HepG2 (cell line): ENCODE measurements around the gene SLC51B. TPM values are rescaled to one million over a fixed set of nuclear protein-coding genes. Genes with fewer than 3 reads are reported as not detected.

Experiments
- ATAC-seq: fragments of 200-7000 bp; cut with Tn5 transposase; 3 replicates; pipeline ENCODE4 v1.9.1; 2020; ENCODE audit warnings: mild to moderate bottlenecking, moderate library complexity
- BruUV-seq: library from RNA; stranded (reverse); fragments of 400-500 nt; replicated peaks from 2 replicates; lab custom pipeline; 2021; lab: Mats Ljungman, UMichigan
- CTCF ChIA-PET: fragments of 300-600 bp; formaldehyde crosslinking; extraction: SDS; loops from one replicate; lab custom pipeline; 2021; ENCODE audit warnings: low total read pairs, inconsistent platforms, low intra/inter-chr PET ratio; lab: Yijun Ruan, JAX
- POLR2A ChIA-PET: fragments of 350-600 bp; sonication (Branson Sonifier 250); formaldehyde crosslinking; loops from one replicate; lab custom pipeline; 2020; ENCODE audit warnings: antibody characterized with exemption, inconsistent platforms; lab: Yijun Ruan, JAX
- DNase-seq: peaks from one replicate; pipeline ENCODE4 v3.0.0-alpha.2; 2015; ENCODE audit warnings: low spot score
- FAIRE-seq: peaks from 3 replicates; lab custom pipeline; 2011; peaks lifted over from hg19 to GRCh38; lab: Jason Lieb, UNC
- H2AFZ ChIP-seq: one replicate; pipeline ENCODE4 v1.6.1; 2011; ENCODE audit warnings: low read length, inconsistent platforms
- H3K27ac ChIP-seq: fragments of 300-600 bp; 3 replicates; pipeline ENCODE4 v1.8.0; 2011; ENCODE audit warnings: mixed run types, mild to moderate bottlenecking, mixed read lengths, low read length, inconsistent platforms; ENCODE audit not compliant: insufficient read depth; ENCODE audit errors: extremely low read length
- H3K27me3 ChIP-seq, 2 experiments: fragments of 200-600 bp in 1 of 2; 2 replicates in 1 of 2; 3 replicates in 1 of 2; pipeline versions ENCODE4 v1.6.0 to v1.8.0; 2011; ENCODE audit warnings: low read length in 2 of 2, mild to moderate bottlenecking in 2 of 2, moderate library complexity in 2 of 2, inconsistent platforms in 1 of 2; ENCODE audit not compliant: insufficient read depth in 2 of 2, control insufficient read depth in 1 of 2
- H3K36me3 ChIP-seq, 2 experiments: fragments of 200-600 bp in 1 of 2; replicated peaks in 1 of 2; 2 replicates in 1 of 2; 3 replicates in 1 of 2; pipeline versions ENCODE4 v1.5.1 to v1.8.0; 2011; ENCODE audit warnings: low read length in 2 of 2, inconsistent platforms in 1 of 2; ENCODE audit not compliant: insufficient read depth in 2 of 2, control insufficient read depth in 1 of 2
- H3K4me1 ChIP-seq: 2 replicates; pipeline ENCODE4 v1.5.1; 2012; ENCODE audit warnings: low read length, inconsistent platforms; ENCODE audit not compliant: insufficient read depth
- H3K4me2 ChIP-seq: 2 replicates; pipeline ENCODE4 v1.6.0; 2011; ENCODE audit warnings: low read depth, low read length, inconsistent platforms
- H3K4me3 ChIP-seq, 3 experiments: fragments of 200-600 bp in 1 of 3; sonication (generic), shearing (Covaris generic) in 1 of 3; replicated peaks in 1 of 3; 2 replicates each; pipeline ENCODE4 v1.5.1; 2011 to 2016; ENCODE audit warnings: low read length in 3 of 3, inconsistent platforms in 2 of 3, low read depth in 2 of 3, mild to moderate bottlenecking in 2 of 3, control low read depth in 1 of 3, mixed read lengths in 1 of 3; ENCODE audit not compliant: insufficient read depth in 1 of 3
- H3K79me2 ChIP-seq: one replicate; pipeline ENCODE4 v1.6.1; 2011; ENCODE audit warnings: low read length, inconsistent platforms; ENCODE audit not compliant: insufficient read depth
- H3K9ac ChIP-seq: 2 replicates; pipeline ENCODE4 v1.6.0; 2011; ENCODE audit warnings: mild to moderate bottlenecking, low read depth, low read length, inconsistent platforms; ENCODE audit not compliant: insufficient read depth
- H3K9me3 ChIP-seq: 2 replicates; pipeline ENCODE4 v1.5.1; 2012; ENCODE audit warnings: mild to moderate bottlenecking, low read length
- H4K20me1 ChIP-seq: 2 replicates; pipeline ENCODE4 v1.6.0; 2011; ENCODE audit warnings: inconsistent platforms, mild to moderate bottlenecking, low read length, moderate library complexity; ENCODE audit not compliant: insufficient read depth
- CCDC6 ChIP-seq: sonication (generic); formaldehyde crosslinking; IDR thresholded peaks from 2 replicates; pipeline ENCODE4 v1.8.1; 2022; ENCODE audit warnings: mild to moderate bottlenecking, missing genetic modification reagents, moderate library complexity
- HDAC6 ChIP-seq: fragments of 200-600 bp; sonication (generic); IDR thresholded peaks from 2 replicates; pipeline ENCODE4 v1.7.0; 2017; ENCODE audit warnings: mild to moderate bottlenecking, antibody characterized with exemption, low read length, low read depth
- POLR2G ChIP-seq: fragments of 200-400 bp; formaldehyde crosslinking; IDR thresholded peaks from 2 replicates; pipeline ENCODE4 v1.6.1; 2018; ENCODE audit warnings: mild to moderate bottlenecking, low read depth, low read length, moderate library complexity
- ZNF121 ChIP-seq: sonication (generic); formaldehyde crosslinking; IDR thresholded peaks from 2 replicates; pipeline ENCODE4 v1.5.0; 2020; ENCODE audit warnings: mild to moderate bottlenecking, missing genetic modification reagents
- ZNF768 ChIP-seq: sonication (generic); formaldehyde crosslinking; IDR thresholded peaks from 2 replicates; pipeline ENCODE4 v1.4.0; 2020; ENCODE audit warnings: missing genetic modification reagents
- WGBS: methylation state at CpG from one replicate; pipeline ENCODE4 v1.1.6; 2017; ENCODE audit warnings: low lambda C conversion rate; 5-methylcytosine and 5-hydroxymethylcytosine counted together
- in situ Hi-C: cut with HindIII; loops from 2 replicates; pipeline ENCODE4 v1.10.0; 2017; ENCODE audit warnings: low pct_unique_long_range_greater_than_20kb; ENCODE audit not compliant: extremely low pct_ligation_motif_present
- intact Hi-C: fragments of 100-400 bp; cut with micrococcal nuclease; formaldehyde crosslinking; loops from one replicate; pipeline ENCODE4 v1.10.0; 2022; ENCODE audit not compliant: unreplicated experiment
- polyA plus RNA-seq, 8 experiments: library from polyadenylated mRNA; depleted of rRNA in 3 of 8; stranded (reverse) in 7 of 8; unstranded in 1 of 8; fragments of >200 nt; fragmentation: Illumina TruSeq in 4 of 8; extraction: Trizol in 4 of 8; gene quantifications; 2 replicates each; pipeline versions ENCODE4 v1.2.1 to v1.2.3, GENCODE V29; 2011 to 2016; ENCODE audit warnings: low read depth in 4 of 8, missing spikeins in 1 of 8, mixed read lengths in 1 of 8; ENCODE audit not compliant: insufficient read depth in 1 of 8
- total RNA-seq, 5 experiments: library from RNA; depleted of rRNA; stranded (reverse); fragments of >200 nt; fragmentation: Illumina TruSeq; extraction: Trizol; gene quantifications; 2 replicates each; pipeline ENCODE4 v1.2.3, GENCODE V29; 2016; ENCODE audit warnings: low read depth in 1 of 5
- TF ChIP-seq, protein P1 (sequence below): sonication (generic); formaldehyde crosslinking; IDR thresholded peaks from 2 replicates; pipeline ENCODE4 v1.5.0; 2020; ENCODE audit warnings: mild to moderate bottlenecking, missing genetic modification reagents
- TF ChIP-seq, protein P2 (sequence below): sonication (generic); formaldehyde crosslinking; IDR thresholded peaks from 2 replicates; pipeline ENCODE4 v1.4.0; 2020; ENCODE audit warnings: missing genetic modification reagents

The SLC51B gene
- total and polyA plus RNA-seq, 2 of the 13 experiments (the other 11 are each of a cell fraction or from before 2014, with no cell fraction given), result 14.9 to 17.1 TPM

DNA sequence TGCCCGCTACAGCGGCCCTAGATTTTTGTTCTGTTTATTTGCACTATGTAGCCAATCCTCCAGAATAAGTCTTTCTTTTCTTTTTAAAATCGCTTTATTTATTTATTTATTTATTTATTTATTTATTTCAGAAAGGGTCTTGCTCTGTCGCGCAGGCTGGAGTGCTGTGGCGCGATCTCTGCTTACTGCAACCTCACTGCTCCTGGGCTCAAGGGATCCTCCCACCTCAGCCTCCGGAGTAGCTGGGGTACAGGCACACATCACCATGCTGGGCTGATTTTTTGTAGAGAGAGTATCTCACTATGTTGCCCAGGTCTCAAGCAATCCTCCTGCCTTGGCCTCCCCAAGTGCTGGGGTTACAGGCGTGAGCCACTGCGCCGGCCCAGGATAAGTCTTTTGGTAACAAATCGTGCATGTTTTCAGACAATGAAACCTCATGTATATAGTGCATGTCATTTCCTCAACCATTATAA, 15.4 kb upstream of the SLC51B start:
- no peak for FAIRE-seq

More for the DNA sequence above, 15.4 kb upstream of the SLC51B start:
- Histone ChIP-seq H3K36me3 (peaks cover 5 to 15% of the 10 kb centered on the region in 2 experiments; a peak in 3 of 5 replicates), H2AFZ (no peak overlapping the region), H3K27me3 (no peaks in the 10 kb centered on the region; a peak in 1 of 5 replicates), H3K4me1 (peaks cover 58% of the 10 kb centered on the region), H3K79me2 (peaks cover 15% of the 10 kb centered on the region), H4K20me1 (no peaks in the 10 kb centered on the region), H3K4me3 (peak overlapping the region; percentile 89 to 97 (median 95); a peak in 3 of 6 replicates), H3K4me2 (peak overlapping the region; percentile 85), H3K9me3 (no peaks in the 10 kb centered on the region), H3K27ac (no peak overlapping the region), H3K9ac (no peak overlapping the region)
- in situ Hi-C loops (loop anchor here (10.0 kb wide), 2 partner anchors 55 to 265 kb away; partner anchors contain the start of gene RNU5A-1), intact Hi-C loops (loop anchor here (5.0 to 10.0 kb wide), 2 partner anchors 155 to 268 kb away; partner anchors contain the start of genes CLPX and RNU5A-1)
- no TSS peak for BruUV-seq
- DNase-seq, result no peak
- no peak for ATAC-seq
- ChIA-PET POLR2A (no interaction called here), CTCF (interaction anchor here (0.9 kb wide), 1 partner anchor 24 kb away, joined by 3 read pairs; no protein-coding TSS in a partner anchor)
- no peak for TF ChIP-seq HDAC6
- TF ChIP-seq POLR2G, result no peak
- TF ChIP-seq, protein P1, sequence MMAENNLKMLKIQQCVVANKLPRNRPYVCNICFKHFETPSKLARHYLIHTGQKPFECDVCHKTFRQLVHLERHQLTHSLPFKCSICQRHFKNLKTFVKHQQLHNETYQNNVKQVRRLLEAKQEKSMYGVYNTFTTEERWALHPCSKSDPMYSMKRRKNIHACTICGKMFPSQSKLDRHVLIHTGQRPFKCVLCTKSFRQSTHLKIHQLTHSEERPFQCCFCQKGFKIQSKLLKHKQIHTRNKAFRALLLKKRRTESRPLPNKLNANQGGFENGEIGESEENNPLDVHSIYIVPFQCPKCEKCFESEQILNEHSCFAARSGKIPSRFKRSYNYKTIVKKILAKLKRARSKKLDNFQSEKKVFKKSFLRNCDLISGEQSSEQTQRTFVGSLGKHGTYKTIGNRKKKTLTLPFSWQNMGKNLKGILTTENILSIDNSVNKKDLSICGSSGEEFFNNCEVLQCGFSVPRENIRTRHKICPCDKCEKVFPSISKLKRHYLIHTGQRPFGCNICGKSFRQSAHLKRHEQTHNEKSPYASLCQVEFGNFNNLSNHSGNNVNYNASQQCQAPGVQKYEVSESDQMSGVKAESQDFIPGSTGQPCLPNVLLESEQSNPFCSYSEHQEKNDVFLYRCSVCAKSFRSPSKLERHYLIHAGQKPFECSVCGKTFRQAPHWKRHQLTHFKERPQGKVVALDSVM, result peak; percentile 7; the same call in 1 of the 2 replicates
- TF ChIP-seq, protein P2, sequence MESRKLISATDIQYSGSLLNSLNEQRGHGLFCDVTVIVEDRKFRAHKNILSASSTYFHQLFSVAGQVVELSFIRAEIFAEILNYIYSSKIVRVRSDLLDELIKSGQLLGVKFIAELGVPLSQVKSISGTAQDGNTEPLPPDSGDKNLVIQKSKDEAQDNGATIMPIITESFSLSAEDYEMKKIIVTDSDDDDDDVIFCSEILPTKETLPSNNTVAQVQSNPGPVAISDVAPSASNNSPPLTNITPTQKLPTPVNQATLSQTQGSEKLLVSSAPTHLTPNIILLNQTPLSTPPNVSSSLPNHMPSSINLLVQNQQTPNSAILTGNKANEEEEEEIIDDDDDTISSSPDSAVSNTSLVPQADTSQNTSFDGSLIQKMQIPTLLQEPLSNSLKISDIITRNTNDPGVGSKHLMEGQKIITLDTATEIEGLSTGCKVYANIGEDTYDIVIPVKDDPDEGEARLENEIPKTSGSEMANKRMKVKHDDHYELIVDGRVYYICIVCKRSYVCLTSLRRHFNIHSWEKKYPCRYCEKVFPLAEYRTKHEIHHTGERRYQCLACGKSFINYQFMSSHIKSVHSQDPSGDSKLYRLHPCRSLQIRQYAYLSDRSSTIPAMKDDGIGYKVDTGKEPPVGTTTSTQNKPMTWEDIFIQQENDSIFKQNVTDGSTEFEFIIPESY, result 0 out of 2 replicates have a peak, but pooled peaks have one; percentile 20
- 0 out of 2 replicates have a peak, but pooled peaks have one; percentile 25 for TF ChIP-seq CCDC6
- TF ChIP-seq ZNF768 (CRISPR knock-in tag), result 0 out of 2 replicates have a peak, but pooled peaks have one; percentile 42
- TF ChIP-seq ZNF121 (CRISPR knock-in tag), result peak; percentile 73
- 54% methylated on average over 12 of the region's 12 CpGs for WGBS
